ENCODE results near the gene TMEM26.
"Not testable (repeated sequence)": the region's sequence is repeated elsewhere in the genome, so short reads cannot be mapped to it uniquely, and the experiment has no call there.

Gene TMEM26

DNA sequence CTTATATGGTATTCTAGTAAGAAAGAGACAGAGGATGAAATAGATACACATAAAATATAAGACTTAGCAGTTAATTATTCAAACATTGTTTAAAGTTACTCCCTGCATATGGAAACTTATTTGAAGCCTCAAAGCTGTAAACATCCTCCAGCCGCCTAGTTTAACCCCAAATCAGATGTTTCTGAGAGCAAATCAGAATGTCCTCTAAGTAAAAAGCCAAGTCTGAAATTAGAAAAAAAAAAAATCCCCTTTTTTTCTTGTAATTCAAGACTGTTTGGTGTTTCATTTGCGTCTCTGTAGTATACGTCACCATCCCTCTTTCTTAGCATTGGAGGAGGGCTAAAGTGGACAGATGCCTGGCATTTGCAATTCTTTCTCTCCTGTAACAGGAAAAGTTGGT is 46.4 kb downstream of the TMEM26 start:
- no peak for FAIRE-seq
- no peak for DNase-seq (ENCODE audit: insufficient read length, low spot score)

DNA sequence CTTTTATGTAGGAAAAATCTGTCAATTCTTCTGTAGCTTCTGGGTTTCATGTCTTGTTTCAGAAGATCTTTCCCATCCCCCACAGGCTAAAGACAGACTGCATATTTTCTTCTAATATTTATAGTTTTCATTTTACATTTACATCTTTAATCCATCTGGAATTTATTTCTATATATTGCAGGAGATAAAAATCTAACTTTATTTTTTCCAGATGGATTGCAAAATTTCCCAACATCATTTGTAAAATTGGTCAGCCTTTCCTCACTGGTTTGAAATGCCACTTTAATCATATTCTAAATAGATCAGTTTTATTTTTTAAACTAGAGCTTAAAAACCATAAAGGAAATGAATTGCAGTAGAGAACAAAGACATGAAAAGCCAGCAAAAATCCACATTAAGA is 46.9 kb downstream of the TMEM26 start:
- no peak for FAIRE-seq
- no peak for DNase-seq (ENCODE audit: insufficient read length, low spot score)

DNA sequence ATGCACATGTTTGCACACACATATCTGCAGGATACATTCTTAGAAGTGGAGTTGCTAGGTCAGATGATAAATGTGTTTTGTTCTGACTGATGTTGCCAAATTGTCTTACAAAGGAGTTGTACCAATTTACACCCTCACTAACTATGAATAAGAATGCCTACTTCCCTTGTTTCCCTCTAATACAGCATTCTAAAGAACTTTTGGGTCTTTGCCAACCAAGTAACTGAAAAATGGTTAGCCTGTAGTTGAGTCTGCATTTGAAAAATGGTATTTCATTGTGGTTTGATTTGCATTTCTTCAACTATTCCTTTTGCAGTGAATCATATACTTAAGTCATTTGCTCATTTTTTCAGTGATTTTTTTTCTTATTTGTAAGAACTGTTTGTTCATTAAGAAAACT is 48.4 kb downstream of the TMEM26 start:
- DNase-seq (ENCODE audit: insufficient read length, low spot score), result no peak
- no peak for FAIRE-seq

DNA sequence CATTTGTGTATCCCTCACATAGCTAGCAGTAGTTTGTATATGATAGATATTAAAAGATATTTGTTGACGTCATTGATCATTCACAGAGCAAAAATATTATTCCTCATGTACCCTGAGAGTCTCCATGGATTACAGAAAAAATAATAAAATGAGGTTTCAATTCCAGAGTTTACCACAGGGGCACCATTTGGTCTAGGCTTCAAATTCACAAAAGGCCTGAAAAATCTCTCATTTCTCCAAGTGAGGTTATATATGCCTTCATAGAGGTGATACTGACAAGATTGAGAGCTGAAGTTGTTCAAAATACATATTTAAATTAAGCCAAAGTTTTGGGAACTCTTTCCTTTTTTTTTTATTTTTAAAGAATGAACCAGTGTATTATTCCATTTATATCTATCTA is 52.7 kb downstream of the TMEM26 start:
- no peak for FAIRE-seq

DNA sequence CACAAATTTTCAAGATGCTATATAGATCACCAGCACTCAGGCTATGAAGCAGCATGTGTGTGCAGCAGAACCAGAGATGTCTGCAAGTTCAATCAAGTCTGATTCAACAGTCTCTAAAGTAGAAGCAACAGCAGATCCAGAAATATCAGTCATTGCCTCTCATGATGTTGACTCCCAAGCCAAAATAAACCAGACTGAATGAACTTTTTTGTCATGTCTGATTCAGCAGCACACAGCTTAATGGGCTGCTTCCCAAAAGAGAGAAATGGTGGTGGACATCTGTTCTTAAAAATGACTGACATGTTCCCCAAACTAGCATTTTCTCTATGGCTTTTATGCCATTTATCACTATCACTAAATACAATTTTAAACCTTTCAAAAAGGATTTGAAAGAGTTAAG is 53.8 kb downstream of the TMEM26 start:
- FAIRE-seq (no peak), DNase-seq (ENCODE audit: insufficient read length, low spot score) (no peak)

More for the DNA sequence above, 52.7 kb downstream of the TMEM26 start:
- DNase-seq (ENCODE audit: insufficient read length, low spot score), result no peak

DNA sequence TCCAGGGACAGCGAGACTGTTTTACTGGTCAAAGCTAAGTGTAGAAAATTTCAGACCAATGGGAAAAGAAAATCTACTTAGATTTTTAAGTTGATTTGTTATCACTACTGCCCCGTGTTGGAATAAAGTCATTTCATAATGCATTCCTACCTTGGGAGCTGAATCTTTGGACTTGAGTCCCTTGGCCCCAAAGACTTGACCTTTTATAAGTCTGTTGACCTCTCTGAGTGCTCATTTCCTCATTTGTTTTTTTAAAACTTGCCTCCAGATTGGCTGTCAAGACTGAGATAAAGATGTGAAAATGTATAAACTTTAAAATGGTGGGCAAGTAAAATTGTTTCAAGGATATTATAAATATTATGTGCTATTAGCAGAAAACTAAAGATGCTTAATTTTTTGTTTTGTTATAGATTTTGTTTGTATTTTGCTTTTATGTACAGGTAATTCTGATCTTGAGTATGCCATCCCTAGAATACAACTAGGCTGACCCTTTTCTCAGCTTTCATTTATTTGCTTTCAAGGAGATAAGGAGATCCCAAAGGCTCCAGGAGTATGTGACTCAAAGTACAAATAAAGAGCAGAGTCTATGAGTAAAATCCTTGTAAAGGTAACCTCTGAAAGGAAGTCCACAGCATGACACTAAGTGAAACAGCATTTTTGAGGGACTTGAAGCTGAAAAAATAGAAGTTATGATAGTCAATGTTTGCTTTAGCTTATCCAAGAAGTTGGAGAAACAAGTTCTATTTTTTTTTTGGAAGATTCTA is 54.6 kb downstream of the TMEM26 start:
- no peak for FAIRE-seq
- no peak for DNase-seq (ENCODE audit: insufficient read length, low spot score)

DNA sequence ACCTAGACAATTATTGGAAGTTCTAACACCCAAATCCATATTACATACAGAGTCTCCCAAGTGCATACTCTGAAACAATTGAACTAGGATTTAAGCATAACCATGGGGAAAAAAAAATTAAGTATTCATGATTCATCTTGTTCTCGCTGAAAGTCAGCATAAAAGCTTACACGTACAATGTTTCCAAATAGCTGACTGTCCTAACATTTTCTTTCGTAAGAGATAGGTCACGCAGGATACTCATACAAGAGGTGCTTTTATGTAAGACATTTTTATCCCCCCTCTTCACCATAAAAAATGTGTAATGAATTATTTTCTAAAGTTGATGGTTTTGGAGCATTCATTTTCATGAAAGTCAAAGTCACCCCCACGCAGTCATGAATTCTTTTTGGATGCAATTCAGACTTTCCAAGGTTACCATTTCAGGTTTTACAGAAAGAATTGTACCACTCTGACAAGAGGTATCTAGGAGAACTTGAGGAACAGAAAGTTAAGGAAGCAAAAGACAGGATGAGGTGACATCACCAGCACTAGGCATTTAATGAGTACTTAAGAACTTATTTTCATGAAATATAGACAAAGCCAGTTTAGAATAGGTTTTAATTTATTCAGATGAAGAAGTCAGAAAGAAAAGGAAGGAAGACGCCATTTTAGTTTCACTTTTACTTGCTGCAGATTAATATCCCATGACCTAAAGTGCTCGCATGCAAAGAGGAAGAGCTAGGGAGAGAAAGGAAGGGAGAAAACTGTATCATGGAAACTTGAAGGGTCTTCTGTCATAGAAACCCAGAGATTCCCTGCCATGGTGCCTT is 55.8 kb downstream of the TMEM26 start:
- DNase-seq (ENCODE audit: insufficient read length, low spot score), result peak; percentile 4
- no peak for FAIRE-seq

DNA sequence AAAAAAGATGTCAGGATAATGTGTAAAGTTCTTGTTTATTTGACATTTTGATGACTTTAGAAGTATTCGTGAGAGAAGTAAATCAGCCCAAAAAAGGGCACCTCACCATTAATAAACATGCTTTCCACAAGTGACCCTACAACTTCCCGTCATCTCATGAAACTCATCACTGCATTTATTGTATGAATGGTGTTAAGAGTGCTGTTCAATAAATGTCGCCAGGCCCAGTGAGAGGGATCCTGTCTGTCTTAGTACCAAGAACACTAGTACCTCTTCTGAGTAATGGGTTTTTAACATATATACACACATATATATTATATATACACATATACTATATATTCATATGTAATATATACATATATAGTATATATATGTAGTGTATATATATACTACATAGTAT is 61.9 kb downstream of the TMEM26 start:
- DNase-seq (ENCODE audit: insufficient read length, low spot score) (no peak), FAIRE-seq (no peak)

DNA sequence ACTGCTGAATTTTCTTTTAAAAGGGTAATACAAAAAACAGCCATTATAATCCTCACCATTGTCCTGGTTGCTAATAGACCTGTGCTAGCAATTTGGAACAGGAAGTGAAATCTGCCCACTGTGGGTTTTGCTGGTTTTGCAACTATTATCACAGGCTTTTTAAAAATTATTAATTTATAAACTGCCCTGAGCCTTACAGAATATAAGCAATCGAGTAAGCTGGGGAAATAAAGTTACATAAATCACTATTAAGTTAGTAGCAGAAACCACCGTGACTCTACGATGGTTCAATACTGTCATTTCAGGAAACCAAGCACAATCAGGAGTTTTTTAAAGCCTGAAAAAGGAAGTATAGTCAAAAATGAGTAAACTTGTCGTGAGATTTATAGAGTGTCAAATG is 62.3 kb downstream of the TMEM26 start:
- DNase-seq (ENCODE audit: insufficient read length, low spot score) (no peak), FAIRE-seq (no peak)

DNA sequence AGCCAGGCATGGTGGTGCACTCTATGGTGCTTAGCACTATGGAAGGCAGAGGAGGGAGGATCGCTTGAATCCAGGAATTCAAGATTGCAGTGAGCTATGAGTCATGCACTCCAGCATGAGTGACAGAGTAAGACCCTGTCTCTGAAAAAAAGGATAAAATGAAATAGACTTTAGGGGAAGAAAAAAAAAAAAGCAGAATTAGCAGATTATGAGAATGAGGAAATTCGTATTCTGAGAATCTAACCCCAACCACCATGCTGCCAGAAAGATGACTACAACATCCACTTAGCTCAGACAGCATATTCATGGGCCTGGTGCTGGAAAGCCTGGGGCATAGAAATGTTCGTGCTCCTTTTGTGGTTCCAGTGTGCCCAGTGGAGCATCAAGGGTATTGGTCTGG is 63.3 kb downstream of the TMEM26 start:
- FAIRE-seq (no peak), DNase-seq (ENCODE audit: insufficient read length, low spot score) (no peak)

DNA sequence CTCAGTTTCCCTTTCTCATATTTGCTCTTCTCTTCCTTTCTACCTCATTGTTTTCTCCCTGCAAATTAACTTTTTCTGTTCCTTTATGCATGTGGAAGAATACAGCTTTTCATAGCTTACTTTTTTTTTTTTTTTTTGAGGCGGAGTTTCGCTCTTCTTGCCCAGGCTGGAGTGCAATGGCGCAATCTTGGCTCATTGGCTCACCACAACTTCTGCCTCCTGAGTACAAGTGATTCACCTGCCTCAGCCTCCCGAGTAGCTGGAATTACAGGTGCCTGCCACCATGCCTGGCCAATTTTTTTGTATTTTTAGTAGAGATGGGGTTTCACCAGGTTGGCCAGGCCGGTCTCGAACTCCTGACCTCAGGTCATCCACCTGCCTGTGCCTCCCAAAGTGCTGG is 64.2 kb downstream of the TMEM26 start:
- not testable (repeated sequence) for FAIRE-seq; DNase-seq (ENCODE audit: insufficient read length, low spot score)

DNA sequence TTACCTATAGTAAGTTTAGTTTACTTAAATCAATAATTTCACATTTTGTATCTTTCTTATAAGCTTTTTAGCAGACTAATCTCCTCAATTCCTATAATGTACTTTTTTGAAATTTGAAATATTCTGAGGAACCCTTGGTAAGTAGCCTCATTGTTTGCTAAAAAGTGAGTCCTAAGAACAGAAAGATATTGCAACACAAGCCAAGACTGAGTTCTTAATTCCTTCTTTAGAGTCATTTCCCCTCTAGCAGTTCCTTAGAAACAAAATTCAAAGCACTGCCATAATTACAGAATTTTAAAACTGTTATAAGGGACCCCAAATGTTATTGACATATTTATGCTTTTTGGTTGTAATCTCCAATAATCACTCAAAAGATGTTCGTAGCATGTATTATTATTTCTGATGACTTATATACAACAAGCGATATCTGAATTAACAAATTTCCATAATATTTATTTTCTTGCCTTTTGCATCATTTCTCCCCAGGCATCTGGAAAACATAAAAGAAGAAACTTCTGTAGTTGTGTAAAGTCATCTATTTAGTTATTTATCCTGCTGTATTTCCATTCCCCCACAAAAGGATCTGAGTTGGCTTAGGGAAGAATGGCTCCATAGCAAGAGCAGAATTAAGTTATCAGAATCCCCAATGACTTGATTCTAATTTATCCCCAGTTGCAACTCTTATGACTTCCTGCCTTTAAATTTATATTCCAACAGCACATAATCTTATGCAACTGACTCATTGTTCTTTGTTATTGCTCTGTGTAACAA is 67.8 kb downstream of the TMEM26 start:
- FAIRE-seq, result no peak
- DNase-seq (ENCODE audit: insufficient read length, low spot score), result no peak

DNA sequence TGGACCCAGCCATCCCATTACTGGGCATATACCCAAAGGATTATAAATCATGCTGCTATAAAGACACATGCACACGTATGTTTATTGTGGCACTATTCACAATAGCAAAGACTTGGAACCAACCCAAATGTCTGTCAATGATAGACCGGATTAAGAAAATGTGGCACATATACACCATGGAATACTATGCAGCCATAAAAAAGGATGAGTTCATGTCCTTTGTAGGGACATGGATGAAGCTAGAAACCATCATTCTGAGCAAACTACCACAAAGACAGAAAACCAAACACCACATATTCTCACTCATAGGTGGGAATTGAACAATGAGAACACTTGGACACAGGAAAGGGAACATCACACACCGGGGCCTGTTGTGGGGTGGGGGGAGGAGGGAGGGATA is 72.0 kb downstream of the TMEM26 start:
- FAIRE-seq, result not testable (repeated sequence)

DNA sequence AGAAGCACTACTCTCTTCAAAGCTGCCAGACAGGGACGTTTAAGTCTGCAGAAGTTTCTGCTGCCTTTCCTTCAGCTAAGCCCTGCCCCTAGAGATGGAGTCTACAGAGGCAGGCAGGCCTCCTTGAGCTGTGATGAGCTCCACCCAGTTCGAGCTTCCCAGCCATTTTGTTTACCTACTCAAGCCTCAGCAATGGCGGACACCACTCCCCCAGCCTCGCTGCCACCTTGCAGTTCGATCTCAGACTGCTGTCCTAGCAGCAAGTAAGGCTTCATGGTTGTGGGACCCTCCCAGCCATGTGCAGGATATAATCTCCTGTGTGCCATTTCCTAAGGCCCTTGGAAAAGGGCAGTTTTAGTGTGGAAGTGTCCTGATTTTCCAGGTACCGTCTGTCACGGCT is 74.3 kb downstream of the TMEM26 start:
- no peak for DNase-seq (ENCODE audit: insufficient read length, low spot score)
- no peak for FAIRE-seq

More for the DNA sequence above, 72.0 kb downstream of the TMEM26 start:
- not testable (repeated sequence) for DNase-seq (ENCODE audit: insufficient read length, low spot score)

DNA sequence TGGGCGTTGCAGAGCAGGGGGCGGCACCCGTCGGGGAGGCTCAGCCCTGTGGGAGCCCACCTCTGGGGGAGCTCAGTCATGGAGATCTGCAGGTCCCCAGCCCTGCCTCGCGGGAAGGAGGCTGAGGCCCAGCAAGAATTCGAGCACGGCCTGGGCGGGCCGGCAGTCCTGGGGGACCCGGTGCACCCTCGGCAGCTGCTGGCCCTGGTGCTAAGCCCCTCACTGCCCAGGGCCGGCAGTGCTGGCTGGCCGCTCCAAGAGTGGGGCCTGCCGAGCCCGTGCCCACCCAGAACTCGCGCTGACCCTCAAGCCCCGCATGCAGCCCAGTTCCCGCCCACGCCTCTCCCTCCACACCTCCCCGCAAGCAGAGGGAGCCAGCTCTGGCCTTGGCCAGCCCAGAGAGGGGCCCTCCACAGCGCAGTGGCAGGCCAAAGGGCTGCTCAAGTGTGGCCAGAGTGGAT is 76.2 kb downstream of the TMEM26 start:
- DNase-seq (ENCODE audit: insufficient read length, low spot score), result no peak
- no peak for FAIRE-seq

DNA sequence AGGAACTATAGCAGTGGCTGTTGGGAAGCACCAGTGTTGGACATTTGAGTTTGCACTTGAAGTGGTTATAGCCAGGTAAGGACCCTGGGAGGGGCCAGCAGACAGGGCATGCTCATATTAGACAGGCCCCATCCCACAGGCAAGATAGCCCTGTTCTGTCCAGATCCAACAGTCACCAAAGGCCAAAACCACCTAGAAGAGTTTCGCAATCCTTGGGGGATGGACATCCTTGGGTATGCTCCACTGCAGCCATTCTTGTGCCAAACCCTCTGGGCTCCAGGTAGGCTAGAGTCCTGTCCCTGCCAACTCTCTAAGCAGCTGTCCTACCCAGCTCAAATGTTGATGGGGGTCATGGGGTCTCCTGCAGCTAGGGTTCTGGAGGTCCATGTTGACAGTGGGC is 76.8 kb downstream of the TMEM26 start:
- no peak for FAIRE-seq
- DNase-seq (ENCODE audit: insufficient read length, low spot score), result no peak

DNA sequence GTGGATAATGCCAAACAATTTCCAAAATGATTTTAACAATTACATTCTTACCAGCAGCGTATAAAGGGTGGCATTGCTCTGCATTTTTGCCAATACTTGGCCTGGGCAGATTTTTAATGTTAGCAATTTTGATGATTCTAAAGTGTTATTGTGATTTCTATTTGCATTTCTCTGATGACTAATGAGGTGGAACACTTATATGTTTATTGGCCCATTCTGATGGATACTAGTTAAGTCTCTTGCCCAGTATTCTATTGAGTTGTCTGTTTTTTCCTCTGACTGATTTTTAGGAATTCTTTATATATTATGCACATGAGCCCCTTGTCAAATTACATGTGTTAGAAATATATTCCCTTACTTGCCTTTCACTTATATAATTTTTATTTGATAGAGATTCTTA is 86.8 kb downstream of the TMEM26 start:
- DNase-seq (ENCODE audit: insufficient read length, low spot score) (no peak), FAIRE-seq (no peak)

DNA sequence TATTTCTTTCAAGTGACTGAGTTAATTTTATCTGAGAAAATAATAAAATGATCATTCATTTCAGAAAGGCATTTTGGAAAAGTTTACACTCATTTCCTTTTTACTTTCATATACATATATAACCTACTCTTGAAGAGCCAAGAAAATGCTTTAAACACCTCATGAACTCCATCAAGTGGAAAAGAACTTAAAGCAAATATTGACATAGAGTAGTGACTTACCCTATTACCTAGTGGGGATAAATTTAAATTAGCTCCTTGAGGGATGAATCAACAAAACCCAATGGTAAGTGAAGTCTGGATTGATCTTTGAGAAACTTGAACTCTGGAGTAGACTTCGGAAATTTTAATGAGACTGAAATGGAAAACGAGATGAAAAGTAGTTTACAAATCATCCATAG is 88.6 kb downstream of the TMEM26 start:
- DNase-seq (ENCODE audit: insufficient read length, low spot score) (no peak), FAIRE-seq (no peak)

DNA sequence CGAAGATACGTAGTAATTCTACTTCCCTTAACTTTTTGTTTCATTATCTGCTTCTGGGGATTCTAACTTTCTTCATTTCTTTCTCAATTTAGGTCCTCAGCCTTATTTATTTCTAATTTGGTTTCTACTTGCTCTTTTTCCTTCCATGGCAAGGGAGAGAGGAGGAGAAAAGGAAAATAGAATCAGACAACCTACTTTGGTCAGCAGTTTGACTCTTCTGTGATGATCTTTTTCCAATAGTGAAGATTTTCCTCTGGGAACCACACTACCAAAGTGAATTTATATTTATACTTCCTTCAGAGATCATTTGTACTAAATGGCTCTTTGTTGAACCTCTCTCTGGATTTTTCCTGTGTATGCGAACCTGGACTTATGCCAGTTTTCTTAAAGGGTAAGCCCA is 90.2 kb downstream of the TMEM26 start:
- no peak for DNase-seq (ENCODE audit: insufficient read length, low spot score)
- FAIRE-seq, result no peak

DNA sequence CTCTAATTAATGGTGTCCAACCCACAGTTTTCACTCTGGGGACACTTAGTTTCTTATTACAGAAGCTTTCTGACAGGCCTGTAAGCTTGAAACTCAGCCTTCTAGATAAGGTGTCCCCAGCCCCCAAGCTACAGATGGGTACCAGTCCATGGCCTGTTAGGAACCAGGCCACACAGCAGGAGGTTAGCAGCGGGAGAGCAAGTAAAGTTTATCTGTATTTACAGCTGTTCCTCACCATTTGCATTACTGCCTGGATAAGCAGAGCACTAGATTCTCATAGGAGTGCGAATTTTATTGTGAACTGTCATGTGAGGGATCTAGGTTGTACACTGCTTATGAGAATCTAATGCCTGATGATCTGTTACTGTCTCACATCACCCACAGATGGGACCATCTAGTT is 93.7 kb downstream of the TMEM26 start:
- FAIRE-seq, result no peak
- no peak for DNase-seq (ENCODE audit: insufficient read length, low spot score)

DNA sequence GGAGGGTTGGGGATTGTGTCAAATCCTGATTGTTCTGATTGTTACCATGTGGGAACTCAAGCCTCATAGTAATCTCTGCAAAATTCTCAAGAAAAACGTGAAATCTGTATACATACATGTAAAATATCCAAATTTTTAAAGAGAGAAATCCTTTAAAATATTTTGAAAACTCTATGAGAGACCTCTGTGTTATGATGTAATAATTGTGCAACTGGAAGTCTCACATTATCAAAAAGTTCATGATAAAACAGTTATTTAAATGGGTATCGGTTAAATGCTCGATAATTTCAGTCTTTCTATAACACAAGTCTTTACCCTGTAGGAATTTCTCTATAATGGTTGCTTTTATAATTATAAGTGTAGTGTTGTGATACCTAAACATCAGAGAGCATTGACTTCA is 95.5 kb downstream of the TMEM26 start:
- FAIRE-seq (no peak), DNase-seq (ENCODE audit: insufficient read length, low spot score) (no peak)

Data from HTR-8/SVneo (cell line).